Hematopoietic multipotent progenitor cell (in vitro differentiated cells): ENCODE results near the gene CCDC40. TPM values are rescaled to one million over a fixed set of nuclear protein-coding genes. Genes with fewer than 3 reads are reported as not detected.

Source experiments
- DNase-seq, 3 donors: peaks; one replicate each; pipeline ENCODE4 v3.0.0-alpha.2; 2011 to 2015; ENCODE audit warnings: low read depth in 2 of 3, low spot score in 2 of 3
- total RNA-seq: library from RNA; depleted of rRNA; stranded (reverse); fragments of >200 nt; gene quantifications from one replicate; pipeline ENCODE4 v1.2.3, GENCODE V29; 2012

The CCDC40 gene
- total RNA-seq, 1 donor: 2.4 TPM

- DNase-seq: no peak
Observed at GRCh38 chr17:80110927-80111701, 74.7 kb downstream of the CCDC40 start.

DNA sequence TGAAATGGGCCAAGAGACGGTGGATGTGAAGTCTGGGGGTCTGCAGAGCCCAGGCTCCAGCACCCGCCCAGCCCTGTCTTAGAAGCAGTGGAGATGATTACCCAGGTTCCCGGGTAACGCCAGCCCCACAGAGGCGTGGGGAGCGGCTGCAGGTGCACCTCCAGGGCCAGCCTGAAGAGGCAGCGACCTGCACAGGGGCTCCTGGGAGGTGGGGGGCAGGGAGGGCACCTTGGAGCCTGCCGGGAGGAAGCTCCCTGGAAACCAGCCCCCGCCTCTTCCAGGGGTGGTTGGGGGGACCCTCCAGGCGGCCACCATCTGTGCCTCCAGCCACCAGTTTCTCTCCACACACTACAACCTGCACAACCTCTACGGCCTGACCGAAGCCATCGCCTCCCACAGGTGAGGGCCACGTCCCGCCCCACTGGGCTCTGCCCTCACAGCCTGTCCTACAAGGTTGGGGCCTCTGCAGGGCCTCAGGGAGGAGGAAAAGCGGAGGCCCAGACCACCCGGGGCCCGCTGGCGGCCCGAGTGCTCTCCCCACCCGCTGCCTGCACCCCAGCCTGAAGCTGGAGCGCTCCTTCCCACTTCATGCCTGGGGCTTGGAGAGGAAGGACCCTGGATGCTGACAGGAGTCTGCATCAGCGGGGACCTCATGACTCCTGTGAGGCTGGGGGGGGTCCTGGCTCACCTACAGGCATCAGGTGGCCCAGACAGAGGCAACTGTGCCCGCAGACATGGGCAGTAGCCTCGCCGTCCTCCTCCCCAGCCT lies 75.4 kb downstream of the CCDC40 start:
- no peak for DNase-seq

DNA sequence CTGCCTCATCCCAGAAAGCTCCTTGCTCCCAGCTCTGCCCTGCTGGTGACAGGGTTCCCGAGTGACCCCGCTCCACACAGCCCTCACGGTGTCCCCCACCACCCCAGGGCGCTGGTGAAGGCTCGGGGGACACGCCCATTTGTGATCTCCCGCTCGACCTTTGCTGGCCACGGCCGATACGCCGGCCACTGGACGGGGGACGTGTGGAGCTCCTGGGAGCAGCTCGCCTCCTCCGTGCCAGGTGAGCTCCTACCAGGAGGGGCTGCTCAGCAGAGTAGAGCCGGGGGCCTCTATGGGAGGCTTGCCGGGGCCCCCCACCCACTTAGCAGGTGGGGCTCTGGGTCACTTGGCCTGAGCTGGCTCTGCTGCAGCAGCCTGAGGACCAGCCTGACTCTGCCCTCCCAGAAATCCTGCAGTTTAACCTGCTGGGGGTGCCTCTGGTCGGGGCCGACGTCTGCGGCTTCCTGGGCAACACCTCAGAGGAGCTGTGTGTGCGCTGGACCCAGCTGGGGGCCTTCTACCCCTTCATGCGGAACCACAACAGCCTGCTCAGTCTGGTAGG lies 76.1 kb downstream of the CCDC40 start:
- DNase-seq: no peak

- DNase-seq: no peak
Observed at GRCh38 chr17:80113033-80113484, 76.6 kb downstream of the CCDC40 start.

- DNase-seq: no peak
Observed at GRCh38 chr17:80114758-80115157, 78.3 kb downstream of the CCDC40 start.

- DNase-seq: no peak
Observed at GRCh38 chr17:80115159-80115558, 78.7 kb downstream of the CCDC40 start.

GRCh38 chr17:80116276-80116920 lies 80.0 kb downstream of the CCDC40 start:
- DNase-seq: no peak

DNA sequence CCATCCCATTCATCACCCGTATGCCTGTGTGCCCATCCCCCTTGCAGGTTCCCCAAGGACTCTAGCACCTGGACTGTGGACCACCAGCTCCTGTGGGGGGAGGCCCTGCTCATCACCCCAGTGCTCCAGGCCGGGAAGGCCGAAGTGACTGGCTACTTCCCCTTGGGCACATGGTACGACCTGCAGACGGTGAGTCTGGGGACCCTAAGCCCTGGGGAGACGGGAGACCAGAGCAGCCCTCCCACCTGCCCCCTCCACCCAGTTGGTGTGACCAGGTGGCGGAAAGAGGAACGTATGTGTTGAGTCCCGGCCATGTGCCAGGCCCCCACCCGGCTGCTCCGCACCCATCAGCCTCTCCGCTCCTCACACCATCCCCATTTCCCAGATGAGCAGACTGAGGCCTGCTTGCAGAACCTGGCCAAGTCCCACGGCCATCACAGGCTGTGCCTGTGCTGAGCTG lies 80.5 kb downstream of the CCDC40 start:
- DNase-seq: no peak

DNA sequence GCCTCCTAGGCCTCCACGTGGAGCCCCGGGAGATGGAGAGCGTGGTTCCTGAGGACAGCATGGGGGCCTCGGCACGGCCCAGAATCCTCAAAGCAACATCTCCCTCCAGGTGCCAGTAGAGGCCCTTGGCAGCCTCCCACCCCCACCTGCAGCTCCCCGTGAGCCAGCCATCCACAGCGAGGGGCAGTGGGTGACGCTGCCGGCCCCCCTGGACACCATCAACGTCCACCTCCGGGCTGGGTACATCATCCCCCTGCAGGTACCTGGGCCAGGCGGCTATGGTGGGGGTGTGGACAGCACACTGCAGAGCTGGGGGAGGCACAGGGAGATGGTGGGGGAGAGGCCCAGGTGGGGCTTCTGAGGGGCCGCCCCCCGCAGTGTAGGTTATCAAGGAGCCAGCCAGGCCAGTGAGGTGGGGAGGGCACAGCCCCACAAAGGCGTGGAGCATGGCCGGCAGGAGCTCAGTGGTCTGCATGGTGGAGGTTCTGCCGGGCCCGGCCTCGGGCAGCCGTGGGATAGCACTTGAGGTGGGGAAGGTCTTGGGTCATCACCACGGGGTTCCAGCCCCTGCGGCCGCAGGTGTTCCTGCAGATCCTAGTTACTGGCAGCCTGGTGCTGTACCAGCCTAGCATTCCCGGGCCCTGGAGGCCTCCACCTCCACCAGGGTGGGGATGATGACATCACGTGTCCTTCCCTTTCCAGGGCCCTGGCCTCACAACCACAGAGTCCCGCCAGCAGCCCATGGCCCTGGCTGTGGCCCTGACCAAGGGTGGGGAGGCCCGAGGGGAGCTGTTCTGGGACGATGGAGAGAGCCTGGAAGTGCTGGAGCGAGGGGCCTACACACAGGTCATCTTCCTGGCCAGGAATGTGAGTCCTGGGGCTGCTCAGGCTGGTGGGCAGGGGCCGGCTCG lies 81.3 kb downstream of the CCDC40 start:
- DNase-seq: no peak

GRCh38 chr17:80118601-80119270 lies 82.3 kb downstream of the CCDC40 start:
- no peak for DNase-seq

- no peak for DNase-seq
Observed at GRCh38 chr17:80119271-80119791, 82.9 kb downstream of the CCDC40 start.

DNA sequence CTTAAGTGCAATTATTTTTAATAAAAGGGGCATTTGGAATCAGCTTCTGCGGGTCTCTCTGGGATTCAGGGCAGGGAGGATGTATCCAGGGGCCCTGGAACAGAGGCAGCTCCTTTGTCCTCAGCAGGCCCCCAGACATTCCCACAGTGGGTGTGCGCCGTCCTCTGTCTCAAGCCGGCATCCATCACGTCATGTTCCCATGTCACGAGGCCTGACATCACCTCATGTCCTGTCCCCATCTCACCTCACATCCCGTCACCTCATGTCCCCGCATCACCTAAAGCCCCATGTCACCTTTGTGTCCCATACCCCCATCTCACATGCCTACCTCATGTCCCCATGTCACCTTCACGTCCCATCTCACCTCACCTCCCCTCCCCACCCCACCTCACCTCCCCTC lies 83.4 kb downstream of the CCDC40 start:
- DNase-seq: no peak

DNA sequence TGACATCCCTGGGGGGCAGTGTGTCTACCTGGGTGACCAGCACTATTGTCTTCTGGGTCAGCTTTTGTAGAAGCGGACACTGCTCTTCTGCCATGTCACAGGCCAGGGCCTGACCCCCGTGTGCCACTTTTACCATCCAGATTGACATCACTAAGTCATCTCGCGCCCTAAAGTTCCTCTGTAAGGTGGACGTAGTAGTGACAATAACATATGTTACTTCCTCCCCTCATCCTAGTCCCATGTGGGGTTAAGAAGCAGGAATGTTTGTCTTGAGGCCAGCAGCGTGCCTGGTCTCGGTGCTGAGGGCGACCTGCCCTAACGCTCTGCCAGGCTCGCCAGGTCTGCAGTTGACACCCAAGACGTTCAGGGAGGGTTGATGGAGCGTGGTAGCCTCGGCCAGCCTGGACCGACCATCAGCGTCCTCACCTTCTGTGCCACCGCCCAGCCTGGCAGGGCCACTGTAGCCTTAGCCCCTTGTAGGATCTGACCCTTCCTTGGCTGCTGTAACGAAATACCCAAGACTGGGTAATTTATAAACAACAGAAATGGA lies 85.7 kb downstream of the CCDC40 start:
- DNase-seq: no peak

- no peak for DNase-seq
Observed at GRCh38 chr17:80122926-80123505, 86.6 kb downstream of the CCDC40 start.

- DNase-seq: no peak
Observed at GRCh38 chr17:80123791-80124190, 87.3 kb downstream of the CCDC40 start.

DNA sequence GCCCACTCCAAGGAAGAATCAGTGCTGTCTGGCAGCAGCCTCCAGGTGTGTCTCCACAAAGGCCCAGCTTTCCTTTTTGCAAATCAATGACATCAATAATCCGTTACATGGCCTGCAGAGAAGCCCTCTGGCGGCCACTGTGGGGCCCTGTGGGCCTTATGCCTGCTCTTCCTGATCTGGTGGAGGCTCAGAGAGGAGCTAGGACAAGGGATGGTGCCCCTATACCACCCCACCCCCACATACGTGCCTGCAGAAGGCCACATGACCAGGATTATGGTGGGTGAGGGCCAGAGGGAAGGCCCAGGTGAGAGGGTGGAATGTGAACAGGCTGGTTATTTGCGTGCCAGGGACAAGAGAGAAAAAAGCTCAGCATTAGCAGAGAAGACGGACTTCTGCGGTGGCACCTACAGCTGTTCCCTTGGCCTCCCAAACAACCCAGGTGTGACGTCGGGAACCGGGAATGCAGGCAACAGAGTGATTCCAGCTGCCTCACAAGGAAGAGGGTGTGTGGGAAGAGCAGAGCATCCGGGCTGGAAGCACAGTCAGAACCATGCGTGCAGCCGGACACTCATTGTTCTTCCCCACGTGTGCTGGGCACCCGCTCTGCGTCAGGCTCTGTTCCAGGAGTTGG lies 88.0 kb downstream of the CCDC40 start:
- no peak for DNase-seq

DNA sequence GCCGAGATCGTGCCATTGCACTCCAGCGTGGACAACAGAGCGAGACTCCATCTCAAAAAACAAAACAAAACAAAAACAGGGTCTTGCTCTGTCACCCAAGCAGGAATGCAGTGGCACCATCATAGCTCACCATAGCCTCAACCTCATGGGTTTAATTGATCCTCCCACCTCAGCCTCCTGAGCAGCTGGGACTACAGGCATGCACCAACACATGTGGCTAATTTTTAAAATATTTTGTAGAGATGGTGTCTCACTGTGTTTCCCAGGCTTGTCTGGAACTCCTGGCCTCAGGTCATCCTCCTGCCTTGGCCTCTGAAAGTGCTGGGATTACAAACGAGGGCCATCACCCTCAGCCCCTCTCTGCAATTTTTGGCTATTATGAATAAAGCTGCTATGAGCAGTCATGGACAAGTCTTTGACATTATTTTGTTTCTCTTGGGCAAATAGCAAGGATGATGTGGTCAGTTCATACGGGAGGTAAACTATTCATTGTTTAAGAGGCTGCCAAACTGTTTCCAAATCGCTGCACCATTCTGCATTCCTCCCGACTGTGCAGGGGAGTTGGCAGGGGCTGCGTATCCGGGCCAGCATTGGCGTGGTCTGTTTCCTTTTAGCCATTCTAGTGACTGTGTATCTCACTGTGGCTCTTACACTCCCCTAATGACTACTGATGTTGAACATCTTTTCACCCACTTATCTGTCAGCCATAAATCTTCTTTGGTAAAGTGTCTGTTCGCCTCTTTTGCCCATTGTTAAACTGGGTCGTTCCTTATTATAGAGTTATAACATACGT lies 89.4 kb downstream of the CCDC40 start:
- DNase-seq: no peak

DNA sequence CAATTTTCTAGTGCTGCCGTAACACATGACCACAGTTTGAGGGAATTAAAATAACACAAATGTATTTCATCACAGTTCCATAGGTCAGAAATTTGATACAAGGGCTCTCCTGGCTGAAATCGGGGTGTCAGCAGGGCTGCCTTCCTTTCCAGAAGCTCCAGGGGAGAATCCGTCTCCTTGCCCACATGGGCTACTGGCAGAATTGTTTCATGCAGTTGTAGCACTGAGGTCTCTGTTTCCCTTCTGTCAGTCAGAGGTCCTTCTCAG lies 89.9 kb downstream of the CCDC40 start:
- no peak for DNase-seq
